ENCODE data around the gene ACAD10.

DNA sequence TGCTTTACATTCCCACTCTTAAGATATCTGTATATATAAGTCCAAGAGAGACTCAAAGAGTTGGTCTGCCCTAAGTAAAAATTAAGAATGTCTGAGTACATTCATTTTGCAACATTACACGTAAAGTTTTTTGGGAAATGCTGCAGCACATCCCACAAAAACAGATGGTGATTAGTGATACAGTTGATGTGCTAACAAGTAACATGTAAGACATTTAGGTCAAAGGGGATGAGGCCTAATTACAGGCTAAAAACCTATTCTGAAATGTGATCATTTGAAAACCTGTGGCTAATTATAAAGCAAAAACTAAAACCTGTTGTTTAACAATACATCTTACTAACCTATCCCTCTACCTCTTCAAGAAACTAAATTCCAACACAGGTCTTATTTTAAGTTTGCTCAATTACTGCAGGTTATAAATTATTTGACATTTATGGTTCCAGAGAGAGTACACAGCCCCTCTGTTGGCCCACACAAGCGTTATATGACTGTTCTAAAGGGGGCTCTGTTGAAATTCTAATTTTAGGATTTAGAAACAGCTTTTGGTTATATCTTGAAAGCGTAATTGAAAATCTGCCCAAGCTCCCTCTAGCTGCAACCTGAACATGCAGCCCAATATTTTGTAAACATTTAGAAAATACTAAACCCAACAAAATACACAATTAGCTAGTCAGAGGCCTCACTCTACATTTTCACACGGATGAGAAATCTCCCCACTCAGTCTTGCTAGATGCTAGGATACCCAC, 43.0 kb upstream of the ACAD10 start:
- TF ChIP-seq GATA2 (IDR thresholded peaks at IDR 0.05; ENCODE audit: low read depth, low read length) (no peak), GATA3 (IDR thresholded peaks at IDR 0.05; ENCODE audit: low read depth, low read length) (no peak)
